K562 (cell line): ENCODE measurements around the gene RREB1. TPM values are rescaled to one million over a fixed set of nuclear protein-coding genes. Genes with fewer than 3 reads are reported as not detected.
A peak's percentile ranks its signal among the peaks of the same experiment; 100 is the strongest.

ENCODE experiments used
- BRD9 ChIP-seq: fragments of 450-650 bp; IDR thresholded peaks from 2 replicates; pipeline ENCODE4 v1.6.1; 2018; ENCODE audit warnings: low read depth; ENCODE audit not compliant: partially characterized antibody
- CBFA2T3 ChIP-seq: fragments of 450-650 bp; IDR thresholded peaks from 2 replicates; pipeline ENCODE4 v1.6.1; 2017
- CEBPG ChIP-seq, 3 experiments: fragments of 200-800 bp in 1 of 3; sonication (Bioruptor generic) in 1 of 3; sonication (generic) in 1 of 3; formaldehyde crosslinking in 1 of 3; IDR thresholded peaks in 2 of 3; conservative IDR thresholded peaks in 1 of 3; 2 replicates each; pipeline versions ENCODE4 v1.6.1 to v1.8.0; 2016 to 2022; ENCODE audit warnings: missing compliant biosample characterization in 2 of 3, missing genetic modification characterization in 2 of 3, mild to moderate bottlenecking in 1 of 3, missing genetic modification reagents in 1 of 3
- DNMT1 ChIP-seq: fragments of 450-650 bp; IDR thresholded peaks from 2 replicates; pipeline ENCODE4 v1.6.1; 2016; ENCODE audit warnings: antibody characterized with exemption, mild to moderate bottlenecking
- ETS2 ChIP-seq: IDR thresholded peaks from 2 replicates; pipeline ENCODE4 v1.6.1; 2016; ENCODE audit warnings: borderline replicate concordance, missing genetic modification characterization, mild to moderate bottlenecking, moderate library complexity, missing compliant biosample characterization; ENCODE audit not compliant: poor library complexity, severe bottlenecking
- HDAC8 ChIP-seq: fragments of 450-650 bp; IDR thresholded peaks from 2 replicates; pipeline ENCODE4 v1.6.1; 2016; ENCODE audit warnings: mild to moderate bottlenecking, missing genetic modification characterization, moderate library complexity, missing compliant biosample characterization
- ID3 ChIP-seq, 2 experiments: fragments of 250-450 bp in 1 of 2; fragments of 450-650 bp in 1 of 2; sonication (Bioruptor Pico) in 1 of 2; IDR thresholded peaks; 2 replicates each; pipeline versions ENCODE4 v1.6.1 to v1.8.0; 2016 to 2021; ENCODE audit warnings: mild to moderate bottlenecking in 2 of 2, moderate library complexity in 2 of 2, missing compliant biosample characterization in 1 of 2, missing genetic modification characterization in 1 of 2
- KLF6 ChIP-seq: fragments of 250-450 bp; sonication (Bioruptor Pico); IDR thresholded peaks from 2 replicates; pipeline ENCODE4 v1.4.0; 2020; ENCODE audit warnings: mild to moderate bottlenecking, moderate library complexity, borderline replicate concordance
- MAFK ChIP-seq: IDR thresholded peaks from 2 replicates; pipeline ENCODE4 v1.6.1; 2011; ENCODE audit warnings: low read length, improper control_type of control experiment
- MEF2A ChIP-seq: IDR thresholded peaks from 2 replicates; pipeline ENCODE4 v1.6.1; 2011; ENCODE audit warnings: low read depth, mild to moderate bottlenecking, low read length, moderate library complexity; ENCODE audit not compliant: control insufficient read depth
- NCOA1 ChIP-seq: fragments of 450-650 bp; IDR thresholded peaks from 2 replicates; pipeline ENCODE4 v1.6.1; 2016; ENCODE audit warnings: low read depth
- OTX1 ChIP-seq: fragments of 450-650 bp; formaldehyde crosslinking; IDR thresholded peaks from 2 replicates; pipeline ENCODE4 v1.4.0; 2022; ENCODE audit warnings: mild to moderate bottlenecking
- PML ChIP-seq: IDR thresholded peaks from 2 replicates; pipeline ENCODE4 v1.6.1; 2012; ENCODE audit warnings: low read length, inconsistent platforms
- SMARCE1 ChIP-seq: fragments of 450-650 bp; IDR thresholded peaks from 2 replicates; pipeline ENCODE4 v1.7.1; 2016; ENCODE audit warnings: mild to moderate bottlenecking
- TEAD1 ChIP-seq, 2 experiments: fragments of 450-650 bp in 1 of 2; sonication (generic) in 1 of 2; formaldehyde crosslinking; IDR thresholded peaks; 2 replicates each; pipeline versions ENCODE4 v1.4.0 to v1.8.0; 2020 to 2022; ENCODE audit warnings: mild to moderate bottlenecking in 2 of 2, missing genetic modification reagents in 1 of 2
- THRB ChIP-seq: fragments of 450-650 bp; formaldehyde crosslinking; conservative IDR thresholded peaks from 2 replicates; pipeline ENCODE4 v1.4.0; 2022; ENCODE audit warnings: mild to moderate bottlenecking, missing genetic modification characterization
- ZNF224 ChIP-seq: sonication (generic); formaldehyde crosslinking; IDR thresholded peaks from 2 replicates; pipeline ENCODE4 v1.8.0; 2022; ENCODE audit warnings: mild to moderate bottlenecking, missing genetic modification reagents
- ZNF449 ChIP-seq: fragments of 250-450 bp; sonication (Bioruptor Pico); IDR thresholded peaks from 2 replicates; pipeline ENCODE4 v1.8.0; 2022; ENCODE audit warnings: moderate library complexity, mild to moderate bottlenecking, inconsistent platforms
- polyA plus RNA-seq, 8 experiments: library from polyadenylated mRNA; depleted of rRNA in 4 of 8; stranded (reverse) in 5 of 8; unstranded in 3 of 8; fragments of >200 nt; fragmentation: Nextera tagmentation in 2 of 8; fragmentation: Illumina TruSeq in 1 of 8; extraction: Ambion mirVana in 2 of 8; extraction: Trizol in 1 of 8; gene quantifications; 2 replicates each; pipeline versions ENCODE4 v1.2.1 to v1.2.3, GENCODE V29; 2011 to 2014; ENCODE audit warnings: inconsistent platforms in 1 of 8, missing spikeins in 1 of 8
- total RNA-seq, 7 experiments: library from RNA; depleted of rRNA in 6 of 7; stranded (reverse); fragments of >200 nt in 6 of 7; fragmentation: Illumina TruSeq in 2 of 7; extraction: Trizol in 2 of 7; gene quantifications; 2 replicates each; pipeline versions ENCODE4 v1.2.1 to v1.2.3, GENCODE V29; 2011 to 2021; ENCODE audit warnings: low replicate concordance in 1 of 7
- TF ChIP-seq, protein P1 (sequence below): fragments of 250-450 bp; sonication (Bioruptor Pico); IDR thresholded peaks from 2 replicates; pipeline ENCODE4 v1.4.0; 2020; ENCODE audit warnings: borderline replicate concordance
- TF ChIP-seq, protein P2 (sequence below), 3 experiments: fragments of 200-800 bp in 1 of 3; sonication (Bioruptor generic) in 1 of 3; sonication (generic) in 1 of 3; formaldehyde crosslinking in 1 of 3; IDR thresholded peaks; 2 replicates each; pipeline versions ENCODE4 v1.6.1 to v1.8.0; 2016 to 2022; ENCODE audit warnings: mild to moderate bottlenecking in 2 of 3, missing compliant biosample characterization in 2 of 3, missing genetic modification characterization in 2 of 3, missing genetic modification reagents in 1 of 3

The RREB1 gene
- total and polyA plus RNA-seq, 9 of the 15 experiments (the other 6 are each of a cell fraction or from before 2014, with no cell fraction given) = 3.3 to 64.2 (median 19.3) TPM

DNA sequence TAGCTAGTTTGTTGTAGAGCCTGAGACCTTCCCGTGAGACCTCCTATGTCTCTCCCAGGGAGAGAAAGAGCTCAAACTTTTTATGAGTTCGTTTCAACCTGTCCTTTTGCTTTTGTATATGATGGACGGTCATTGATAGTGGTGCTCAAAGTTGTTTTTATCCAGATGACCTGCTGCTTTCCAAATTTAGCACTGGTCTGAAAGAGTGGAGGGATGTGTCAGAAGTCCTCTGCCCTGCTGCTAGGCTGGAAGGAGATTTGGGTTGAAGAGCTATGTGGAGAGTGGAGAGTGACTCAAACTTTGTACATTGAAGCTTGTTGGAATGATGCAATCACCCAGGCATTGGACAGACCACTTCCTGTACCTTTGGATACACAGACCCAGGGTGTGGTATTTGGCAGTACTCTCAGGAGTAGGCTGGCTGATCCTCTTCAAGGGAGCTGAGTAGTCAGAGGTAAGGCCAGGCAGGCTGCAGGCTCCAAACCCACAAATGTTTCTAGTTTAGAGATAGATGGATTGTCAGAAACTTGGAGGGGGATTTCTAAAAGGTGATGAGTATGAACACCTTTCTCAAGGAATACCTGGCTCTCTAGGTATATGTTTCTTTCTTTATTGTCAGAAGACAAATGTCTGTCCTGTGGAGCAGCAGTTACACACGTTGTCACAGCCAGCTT is 49.4 kb upstream of the RREB1 start (continued):
- TF ChIP-seq TEAD1 (CRISPR knock-in tag; IDR thresholded peaks at IDR 0.05) (peak; percentile 68 to 78; a peak in 2 of 4 replicates), OTX1 (CRISPR knock-in tag) (peak; percentile 59; the same call in 1 of the 2 replicates), HDAC8 (tag) (no peak), ID3 (CRISPR knock-in tag; IDR thresholded peaks at IDR 0.05) (no peak), ID3 (tag; IDR thresholded peaks at IDR 0.05) (peak; percentile 53; the same call in 1 of the 2 replicates), KLF6 (peak; percentile 83; the same call in 1 of the 2 replicates), THRB (no peak), MAFK (peak; percentile 30; the same call in 1 of the 2 replicates), PML (0 out of 2 replicates have a peak, but pooled peaks have one; percentile 26), NCOA1 (peak; percentile 71; the same call in 1 of the 2 replicates), MEF2A (peak; percentile 90), ETS2 (tag) (no peak), ZNF449 (CRISPR knock-in tag) (no peak), SMARCE1 (peak; percentile 87), DNMT1 (no peak), CEBPG (CRISPR knock-in tag; IDR thresholded peaks at IDR 0.05) (peak; percentile 100), CEBPG (tag; conservative IDR thresholded peaks at IDR 0.05 in 1 of 2, IDR thresholded peaks at IDR 0.05 in 1 of 2) (peak; percentile 99 to 100), BRD9 (peak; percentile 79), ZNF224 (CRISPR knock-in tag) (no peak), CBFA2T3 (peak; percentile 61)
- TF ChIP-seq, protein P1, sequence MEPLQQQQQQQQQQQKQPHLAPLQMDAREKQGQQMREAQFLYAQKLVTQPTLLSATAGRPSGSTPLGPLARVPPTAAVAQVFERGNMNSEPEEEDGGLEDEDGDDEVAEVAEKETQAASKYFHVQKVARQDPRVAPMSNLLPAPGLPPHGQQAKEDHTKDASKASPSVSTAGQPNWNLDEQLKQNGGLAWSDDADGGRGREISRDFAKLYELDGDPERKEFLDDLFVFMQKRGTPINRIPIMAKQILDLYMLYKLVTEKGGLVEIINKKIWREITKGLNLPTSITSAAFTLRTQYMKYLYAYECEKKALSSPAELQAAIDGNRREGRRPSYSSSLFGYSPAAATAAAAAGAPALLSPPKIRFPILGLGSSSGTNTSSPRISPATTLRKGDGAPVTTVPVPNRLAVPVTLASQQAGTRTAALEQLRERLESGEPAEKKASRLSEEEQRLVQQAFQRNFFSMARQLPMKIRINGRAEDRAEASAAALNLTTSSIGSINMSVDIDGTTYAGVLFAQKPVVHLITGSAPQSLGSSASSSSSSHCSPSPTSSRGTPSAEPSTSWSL (CRISPR knock-in tag) = no peak
- TF ChIP-seq, protein P2, sequence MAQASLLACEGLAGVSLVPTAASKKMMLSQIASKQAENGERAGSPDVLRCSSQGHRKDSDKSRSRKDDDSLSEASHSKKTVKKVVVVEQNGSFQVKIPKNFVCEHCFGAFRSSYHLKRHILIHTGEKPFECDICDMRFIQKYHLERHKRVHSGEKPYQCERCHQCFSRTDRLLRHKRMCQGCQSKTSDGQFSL (CRISPR knock-in tag; IDR thresholded peaks at IDR 0.05) = no peak
- TF ChIP-seq, protein P2 (tag; IDR thresholded peaks at IDR 0.05) = peak in 1 of 2 experiments; percentile 0; a peak in 1 of 4 replicates
